Measurements from ENCODE around the gene KRT84.

DNA sequence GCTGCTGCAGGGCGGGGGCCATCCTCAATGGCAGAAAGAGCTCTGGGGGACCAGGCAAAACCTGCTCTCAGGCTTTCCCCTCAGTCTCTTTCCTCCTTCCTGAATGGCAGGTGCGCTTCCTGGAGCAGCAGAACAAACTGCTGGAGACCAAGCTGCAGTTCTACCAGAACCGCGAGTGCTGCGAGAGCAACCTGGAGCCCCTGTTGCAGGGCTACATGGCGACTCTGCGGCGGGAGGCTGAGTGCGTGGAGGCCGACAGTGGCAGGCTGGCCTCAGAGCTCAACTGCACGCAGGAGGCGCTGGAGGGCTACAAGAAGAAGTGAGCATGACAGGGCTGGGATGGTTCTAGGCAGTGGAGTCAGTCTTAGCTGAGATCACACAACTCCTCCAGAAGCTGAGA lies 41.3 kb downstream of the KRT84 start:
- TF ChIP-seq, protein P1, sequence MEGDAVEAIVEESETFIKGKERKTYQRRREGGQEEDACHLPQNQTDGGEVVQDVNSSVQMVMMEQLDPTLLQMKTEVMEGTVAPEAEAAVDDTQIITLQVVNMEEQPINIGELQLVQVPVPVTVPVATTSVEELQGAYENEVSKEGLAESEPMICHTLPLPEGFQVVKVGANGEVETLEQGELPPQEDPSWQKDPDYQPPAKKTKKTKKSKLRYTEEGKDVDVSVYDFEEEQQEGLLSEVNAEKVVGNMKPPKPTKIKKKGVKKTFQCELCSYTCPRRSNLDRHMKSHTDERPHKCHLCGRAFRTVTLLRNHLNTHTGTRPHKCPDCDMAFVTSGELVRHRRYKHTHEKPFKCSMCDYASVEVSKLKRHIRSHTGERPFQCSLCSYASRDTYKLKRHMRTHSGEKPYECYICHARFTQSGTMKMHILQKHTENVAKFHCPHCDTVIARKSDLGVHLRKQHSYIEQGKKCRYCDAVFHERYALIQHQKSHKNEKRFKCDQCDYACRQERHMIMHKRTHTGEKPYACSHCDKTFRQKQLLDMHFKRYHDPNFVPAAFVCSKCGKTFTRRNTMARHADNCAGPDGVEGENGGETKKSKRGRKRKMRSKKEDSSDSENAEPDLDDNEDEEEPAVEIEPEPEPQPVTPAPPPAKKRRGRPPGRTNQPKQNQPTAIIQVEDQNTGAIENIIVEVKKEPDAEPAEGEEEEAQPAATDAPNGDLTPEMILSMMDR (IDR thresholded peaks at IDR 0.05; ENCODE audit: insufficient read depth, low read length) = no peak
- TF ChIP-seq POLR2AphosphoS5 (IDR thresholded peaks at IDR 0.05; ENCODE audit: low read depth) = no peak
- no peak for TF ChIP-seq GABPA (IDR thresholded peaks at IDR 0.05; ENCODE audit: low read depth)
- TF ChIP-seq, protein P2, sequence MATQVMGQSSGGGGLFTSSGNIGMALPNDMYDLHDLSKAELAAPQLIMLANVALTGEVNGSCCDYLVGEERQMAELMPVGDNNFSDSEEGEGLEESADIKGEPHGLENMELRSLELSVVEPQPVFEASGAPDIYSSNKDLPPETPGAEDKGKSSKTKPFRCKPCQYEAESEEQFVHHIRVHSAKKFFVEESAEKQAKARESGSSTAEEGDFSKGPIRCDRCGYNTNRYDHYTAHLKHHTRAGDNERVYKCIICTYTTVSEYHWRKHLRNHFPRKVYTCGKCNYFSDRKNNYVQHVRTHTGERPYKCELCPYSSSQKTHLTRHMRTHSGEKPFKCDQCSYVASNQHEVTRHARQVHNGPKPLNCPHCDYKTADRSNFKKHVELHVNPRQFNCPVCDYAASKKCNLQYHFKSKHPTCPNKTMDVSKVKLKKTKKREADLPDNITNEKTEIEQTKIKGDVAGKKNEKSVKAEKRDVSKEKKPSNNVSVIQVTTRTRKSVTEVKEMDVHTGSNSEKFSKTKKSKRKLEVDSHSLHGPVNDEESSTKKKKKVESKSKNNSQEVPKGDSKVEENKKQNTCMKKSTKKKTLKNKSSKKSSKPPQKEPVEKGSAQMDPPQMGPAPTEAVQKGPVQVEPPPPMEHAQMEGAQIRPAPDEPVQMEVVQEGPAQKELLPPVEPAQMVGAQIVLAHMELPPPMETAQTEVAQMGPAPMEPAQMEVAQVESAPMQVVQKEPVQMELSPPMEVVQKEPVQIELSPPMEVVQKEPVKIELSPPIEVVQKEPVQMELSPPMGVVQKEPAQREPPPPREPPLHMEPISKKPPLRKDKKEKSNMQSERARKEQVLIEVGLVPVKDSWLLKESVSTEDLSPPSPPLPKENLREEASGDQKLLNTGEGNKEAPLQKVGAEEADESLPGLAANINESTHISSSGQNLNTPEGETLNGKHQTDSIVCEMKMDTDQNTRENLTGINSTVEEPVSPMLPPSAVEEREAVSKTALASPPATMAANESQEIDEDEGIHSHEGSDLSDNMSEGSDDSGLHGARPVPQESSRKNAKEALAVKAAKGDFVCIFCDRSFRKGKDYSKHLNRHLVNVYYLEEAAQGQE (IDR thresholded peaks at IDR 0.05; ENCODE audit: insufficient replicate concordance, low read depth) = no peak

All from HL-60 (cell line).